ENCODE data around the gene TRIM32. TPM values are rescaled to one million over a fixed set of nuclear protein-coding genes. Genes with fewer than 3 reads are reported as not detected.

Gene TRIM32
- total RNA-seq, 1 experiment from 2014 or later = 20.2 TPM

DNA sequence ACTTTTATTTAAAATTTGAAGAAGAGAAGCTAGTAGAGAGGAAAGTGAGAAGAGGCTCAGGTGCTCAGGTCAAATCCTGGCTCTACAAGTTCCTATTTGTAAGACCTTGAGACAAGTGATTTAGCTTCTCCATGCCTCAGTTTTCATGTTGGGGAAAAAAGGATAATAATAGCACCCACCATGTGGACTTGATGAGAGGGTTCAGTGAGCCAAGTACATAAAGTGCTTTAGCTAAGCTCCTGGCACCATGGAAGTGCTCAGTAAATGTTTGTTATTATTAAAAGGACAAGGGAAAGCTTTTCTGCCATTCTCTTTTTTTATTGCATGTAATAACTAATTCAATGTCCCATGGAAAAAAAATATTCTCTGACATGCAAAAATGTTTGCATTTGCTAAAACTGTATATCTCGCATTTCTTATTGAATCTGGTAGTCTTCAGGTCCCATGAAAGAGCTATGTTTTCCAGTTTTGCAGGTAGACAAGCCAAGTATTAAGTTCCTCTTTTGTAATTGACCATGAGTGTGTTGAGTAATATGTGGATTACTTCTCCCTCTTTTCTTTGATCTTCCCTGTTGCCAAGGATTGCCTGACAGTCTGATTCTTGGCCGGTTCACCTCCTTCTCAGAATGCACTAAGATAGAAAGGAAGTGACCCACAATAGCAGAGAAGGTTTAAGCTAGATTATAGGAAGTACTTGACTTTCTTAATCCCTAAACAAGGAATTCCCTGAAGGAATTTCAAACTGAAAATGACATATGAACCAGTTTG is 45.6 kb upstream of the TRIM32 start:
- BruUV-seq (replicated peaks) = no TSS peak
- DNase-seq (ENCODE audit: low read depth, low spot score) (no peak), ATAC-seq (no peak)
- no peak overlapping the region for H3K27ac ChIP-seq (ENCODE audit: low read length)
- no peak overlapping the region for H3K4me3 ChIP-seq (ENCODE audit: low read depth in 2 of 2, low read length in 2 of 2)
- H3K9me3 ChIP-seq (ENCODE audit: control insufficient read depth, insufficient read depth, low read depth, low read length) = no peaks in the 10 kb centered on the region
- no peaks in the 10 kb centered on the region for H3K36me3 ChIP-seq (ENCODE audit: control insufficient read depth, insufficient read depth, low read length)
- in situ Hi-C loops (cut with HindIII; ENCODE audit: low pct_unique_long_range_greater_than_20kb, low sequenced_read_pairs) = no loop called here
- no peaks in the 10 kb centered on the region for H3K27me3 ChIP-seq (ENCODE audit: control insufficient read depth, insufficient read depth, low read length)
- TF ChIP-seq SIN3A (IDR thresholded peaks at IDR 0.05; ENCODE audit: borderline replicate concordance, insufficient read depth, low read depth, low read length) = no peak
- H3K4me1 ChIP-seq (ENCODE audit: control insufficient read depth, insufficient read depth, low read length) = no peaks in the 10 kb centered on the region
- ChIA-PET POLR2A (no interaction called here), CTCF (no interaction called here)
- intact Hi-C loops (cut with micrococcal nuclease; ENCODE audit: unreplicated experiment) = loop anchor here (10.0 kb wide), 1 partner anchor 47 kb away; no protein-coding TSS in a partner anchor

DNA sequence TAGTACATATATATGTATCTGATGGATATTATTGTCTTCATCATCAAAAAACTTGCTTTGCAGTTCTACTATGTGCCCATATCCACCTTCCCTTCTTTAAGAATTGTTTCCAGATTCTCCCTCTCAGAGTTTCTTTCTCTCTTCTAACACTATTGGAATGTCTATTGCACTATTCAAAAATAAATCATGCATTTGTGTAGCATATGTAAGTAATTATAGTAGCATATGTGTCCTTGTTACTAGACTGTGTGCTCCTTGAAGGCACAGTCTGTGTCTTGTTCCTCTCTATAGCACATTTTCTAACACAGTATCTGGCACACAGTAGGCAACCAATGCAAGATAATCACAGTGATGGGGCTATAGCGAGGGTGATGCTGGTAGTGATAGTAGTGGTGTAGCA is 43.4 kb upstream of the TRIM32 start:
- ATAC-seq (no peak), DNase-seq (ENCODE audit: low read depth, low spot score) (no peak)
- H3K27me3 ChIP-seq (ENCODE audit: control insufficient read depth, insufficient read depth, low read length) = no peaks in the 10 kb centered on the region
- no peaks in the 10 kb centered on the region for H3K4me1 ChIP-seq (ENCODE audit: control insufficient read depth, insufficient read depth, low read length)
- ChIA-PET CTCF (no interaction called here), POLR2A (no interaction called here)
- intact Hi-C loops (cut with micrococcal nuclease; ENCODE audit: unreplicated experiment) = loop anchor here (10.0 kb wide), 1 partner anchor 49 kb away; no protein-coding TSS in a partner anchor
- no peaks in the 10 kb centered on the region for H3K36me3 ChIP-seq (ENCODE audit: control insufficient read depth, insufficient read depth, low read length)
- in situ Hi-C loops (cut with HindIII; ENCODE audit: low pct_unique_long_range_greater_than_20kb, low sequenced_read_pairs) = no loop called here
- BruUV-seq (replicated peaks) = no TSS peak
- H3K27ac ChIP-seq (ENCODE audit: low read length) = no peak overlapping the region
- TF ChIP-seq, protein P1, sequence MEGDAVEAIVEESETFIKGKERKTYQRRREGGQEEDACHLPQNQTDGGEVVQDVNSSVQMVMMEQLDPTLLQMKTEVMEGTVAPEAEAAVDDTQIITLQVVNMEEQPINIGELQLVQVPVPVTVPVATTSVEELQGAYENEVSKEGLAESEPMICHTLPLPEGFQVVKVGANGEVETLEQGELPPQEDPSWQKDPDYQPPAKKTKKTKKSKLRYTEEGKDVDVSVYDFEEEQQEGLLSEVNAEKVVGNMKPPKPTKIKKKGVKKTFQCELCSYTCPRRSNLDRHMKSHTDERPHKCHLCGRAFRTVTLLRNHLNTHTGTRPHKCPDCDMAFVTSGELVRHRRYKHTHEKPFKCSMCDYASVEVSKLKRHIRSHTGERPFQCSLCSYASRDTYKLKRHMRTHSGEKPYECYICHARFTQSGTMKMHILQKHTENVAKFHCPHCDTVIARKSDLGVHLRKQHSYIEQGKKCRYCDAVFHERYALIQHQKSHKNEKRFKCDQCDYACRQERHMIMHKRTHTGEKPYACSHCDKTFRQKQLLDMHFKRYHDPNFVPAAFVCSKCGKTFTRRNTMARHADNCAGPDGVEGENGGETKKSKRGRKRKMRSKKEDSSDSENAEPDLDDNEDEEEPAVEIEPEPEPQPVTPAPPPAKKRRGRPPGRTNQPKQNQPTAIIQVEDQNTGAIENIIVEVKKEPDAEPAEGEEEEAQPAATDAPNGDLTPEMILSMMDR (IDR thresholded peaks at IDR 0.05) = no peak
- TF ChIP-seq, protein P2, sequence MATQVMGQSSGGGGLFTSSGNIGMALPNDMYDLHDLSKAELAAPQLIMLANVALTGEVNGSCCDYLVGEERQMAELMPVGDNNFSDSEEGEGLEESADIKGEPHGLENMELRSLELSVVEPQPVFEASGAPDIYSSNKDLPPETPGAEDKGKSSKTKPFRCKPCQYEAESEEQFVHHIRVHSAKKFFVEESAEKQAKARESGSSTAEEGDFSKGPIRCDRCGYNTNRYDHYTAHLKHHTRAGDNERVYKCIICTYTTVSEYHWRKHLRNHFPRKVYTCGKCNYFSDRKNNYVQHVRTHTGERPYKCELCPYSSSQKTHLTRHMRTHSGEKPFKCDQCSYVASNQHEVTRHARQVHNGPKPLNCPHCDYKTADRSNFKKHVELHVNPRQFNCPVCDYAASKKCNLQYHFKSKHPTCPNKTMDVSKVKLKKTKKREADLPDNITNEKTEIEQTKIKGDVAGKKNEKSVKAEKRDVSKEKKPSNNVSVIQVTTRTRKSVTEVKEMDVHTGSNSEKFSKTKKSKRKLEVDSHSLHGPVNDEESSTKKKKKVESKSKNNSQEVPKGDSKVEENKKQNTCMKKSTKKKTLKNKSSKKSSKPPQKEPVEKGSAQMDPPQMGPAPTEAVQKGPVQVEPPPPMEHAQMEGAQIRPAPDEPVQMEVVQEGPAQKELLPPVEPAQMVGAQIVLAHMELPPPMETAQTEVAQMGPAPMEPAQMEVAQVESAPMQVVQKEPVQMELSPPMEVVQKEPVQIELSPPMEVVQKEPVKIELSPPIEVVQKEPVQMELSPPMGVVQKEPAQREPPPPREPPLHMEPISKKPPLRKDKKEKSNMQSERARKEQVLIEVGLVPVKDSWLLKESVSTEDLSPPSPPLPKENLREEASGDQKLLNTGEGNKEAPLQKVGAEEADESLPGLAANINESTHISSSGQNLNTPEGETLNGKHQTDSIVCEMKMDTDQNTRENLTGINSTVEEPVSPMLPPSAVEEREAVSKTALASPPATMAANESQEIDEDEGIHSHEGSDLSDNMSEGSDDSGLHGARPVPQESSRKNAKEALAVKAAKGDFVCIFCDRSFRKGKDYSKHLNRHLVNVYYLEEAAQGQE (IDR thresholded peaks at IDR 0.05; ENCODE audit: insufficient read depth in 1 of 2, low read depth in 2 of 2, low read length in 1 of 2) = no peak
- TF ChIP-seq TCF7L2 (IDR thresholded peaks at IDR 0.05; ENCODE audit: low read depth, low read length) = no peak
- TF ChIP-seq POLR2AphosphoS5 (IDR thresholded peaks at IDR 0.05; ENCODE audit: low read depth, low read length) = no peak
- no peak for TF ChIP-seq SIN3A (IDR thresholded peaks at IDR 0.05; ENCODE audit: borderline replicate concordance, insufficient read depth, low read depth, low read length)
- H3K4me3 ChIP-seq (ENCODE audit: low read depth in 2 of 2, low read length in 2 of 2) = no peak overlapping the region
- no peaks in the 10 kb centered on the region for H3K9me3 ChIP-seq (ENCODE audit: control insufficient read depth, insufficient read depth, low read depth, low read length)

DNA sequence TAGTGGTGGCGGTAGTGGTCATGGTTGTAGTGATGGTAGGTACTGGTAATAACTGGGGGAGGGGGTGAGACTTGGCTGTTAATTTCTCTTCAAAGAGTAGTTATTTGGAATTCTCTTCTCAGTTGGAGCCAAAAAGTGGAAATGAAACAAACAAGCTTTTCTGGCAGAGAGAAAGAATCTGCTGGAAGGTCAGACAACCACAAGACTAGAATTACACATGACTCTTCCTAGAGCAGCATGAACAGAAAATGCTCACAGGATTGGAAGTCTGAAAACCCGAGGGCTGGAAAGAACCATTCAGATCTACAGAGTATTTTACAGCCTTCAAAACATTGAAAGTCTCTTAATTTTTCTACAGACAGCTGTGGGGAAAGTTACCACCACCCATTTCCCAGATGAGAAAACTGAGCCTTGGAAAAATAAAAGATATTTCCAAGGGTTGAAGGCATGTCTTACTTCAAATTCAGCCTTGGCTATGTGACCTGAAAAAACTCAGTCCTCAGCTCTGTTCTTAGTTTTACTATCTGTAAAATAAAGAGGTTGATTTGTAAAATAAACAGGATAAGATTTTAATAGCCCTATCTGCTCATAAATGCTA is 42.9 kb upstream of the TRIM32 start:
- no peak for ATAC-seq
- DNase-seq (ENCODE audit: low read depth, low spot score) = no peak
- in situ Hi-C loops (cut with HindIII; ENCODE audit: low pct_unique_long_range_greater_than_20kb, low sequenced_read_pairs) = no loop called here
- TF ChIP-seq SIN3A (IDR thresholded peaks at IDR 0.05; ENCODE audit: borderline replicate concordance, insufficient read depth, low read depth, low read length) (no peak), TCF7L2 (IDR thresholded peaks at IDR 0.05; ENCODE audit: low read depth, low read length) (no peak), POLR2AphosphoS5 (IDR thresholded peaks at IDR 0.05; ENCODE audit: low read depth, low read length) (no peak)
- TF ChIP-seq, protein P2 (IDR thresholded peaks at IDR 0.05; ENCODE audit: insufficient read depth in 1 of 2, low read depth in 2 of 2, low read length in 1 of 2) = no peak
- TF ChIP-seq, protein P1 (IDR thresholded peaks at IDR 0.05) = no peak
- no TSS peak for BruUV-seq (replicated peaks)
- Histone ChIP-seq H3K27me3 (ENCODE audit: control insufficient read depth, insufficient read depth, low read length) (no peaks in the 10 kb centered on the region), H3K4me3 (ENCODE audit: low read depth in 2 of 2, low read length in 2 of 2) (no peak overlapping the region), H3K4me1 (ENCODE audit: control insufficient read depth, insufficient read depth, low read length) (no peaks in the 10 kb centered on the region), H3K27ac (ENCODE audit: low read length) (no peak overlapping the region), H3K9me3 (ENCODE audit: control insufficient read depth, insufficient read depth, low read depth, low read length) (no peaks in the 10 kb centered on the region), H3K36me3 (ENCODE audit: control insufficient read depth, insufficient read depth, low read length) (no peaks in the 10 kb centered on the region)
- intact Hi-C loops (cut with micrococcal nuclease; ENCODE audit: unreplicated experiment) = loop anchor here (10.0 kb wide), 1 partner anchor 49 kb away; no protein-coding TSS in a partner anchor
- CTCF ChIA-PET = no interaction called here
- POLR2A ChIA-PET = no interaction called here
